Spleen (tissue), 11 donors: ENCODE data around the gene CDC42SE1. TPM values are rescaled to one million over a fixed set of nuclear protein-coding genes. Genes with fewer than 3 reads are reported as not detected.

Experiments
- DNase-seq: peaks from one replicate; pipeline ENCODE4 v3.0.0-alpha.2; 2020
- H3K27ac ChIP-seq, 8 donors: fragments of 200-600 bp; sonication (generic) in 7 of 8; 1 replicate in 4 of 8; 2 replicates in 4 of 8; pipeline versions ENCODE4 v1.5.0 to v1.8.0; 2016 to 2021; ENCODE audit warnings: inconsistent platforms in 4 of 8, mild to moderate bottlenecking in 4 of 8, moderate library complexity in 1 of 8
- H3K27me3 ChIP-seq, 7 donors: fragments of 200-600 bp; sonication (generic) in 6 of 7; replicated peaks in 1 of 7; 1 replicate in 4 of 7; 2 replicates in 3 of 7; pipeline versions ENCODE4 v1.5.0 to v1.8.0; 2016 to 2021; ENCODE audit warnings: inconsistent platforms in 3 of 7, mild to moderate bottlenecking in 1 of 7
- H3K36me3 ChIP-seq, 6 donors: fragments of 200-600 bp; sonication (generic) in 5 of 6; 1 replicate in 4 of 6; 2 replicates in 2 of 6; pipeline versions ENCODE4 v1.5.0 to v1.8.0; 2016 to 2021; ENCODE audit warnings: inconsistent platforms in 2 of 6
- H3K4me1 ChIP-seq, 6 donors: fragments of 200-600 bp; sonication (generic) in 5 of 6; 1 replicate in 3 of 6; 2 replicates in 3 of 6; pipeline versions ENCODE4 v1.5.0 to v1.8.0; 2016 to 2021; ENCODE audit warnings: inconsistent platforms in 3 of 6
- H3K4me3 ChIP-seq, 8 donors: fragments of 200-600 bp; sonication (generic) in 7 of 8; 1 replicate in 4 of 8; 2 replicates in 4 of 8; pipeline versions ENCODE4 v1.5.0 to v1.8.0; 2016 to 2021; ENCODE audit warnings: inconsistent platforms in 4 of 8, mild to moderate bottlenecking in 4 of 8, moderate library complexity in 2 of 8
- H3K9me3 ChIP-seq, 8 donors: fragments of 200-600 bp; sonication (generic) in 7 of 8; 1 replicate in 4 of 8; 2 replicates in 4 of 8; pipeline versions ENCODE4 v1.5.0 to v1.8.0; 2016 to 2021; ENCODE audit warnings: inconsistent platforms in 4 of 8
- POLR2A ChIP-seq, 3 donors: fragments of 450-650 bp; IDR thresholded peaks; one replicate each; pipeline ENCODE4 v1.5.1; 2017; ENCODE audit warnings: antibody characterized with exemption in 3 of 3, mild to moderate bottlenecking in 1 of 3
- POLR2AphosphoS5 ChIP-seq, 3 donors: sonication (generic); formaldehyde crosslinking; IDR thresholded peaks; one replicate each; pipeline ENCODE4 v1.5.1; 2017; ENCODE audit warnings: antibody characterized with exemption in 3 of 3
- WGBS, 5 donors: extraction: QIAGEN DNeasy Blood & Tissue Kit in 3 of 5; methylation state at CpG; one replicate each; pipeline versions ENCODE4 v1.1.5 to v1.1.7; 2013 to 2018; 5-methylcytosine and 5-hydroxymethylcytosine counted together
- intact Hi-C: fragments of 100-400 bp; cut with DNase I; formaldehyde crosslinking; loops from one replicate; pipeline ENCODE4 v1.15.0; 2023; ENCODE audit warnings: low total_unique reads
- polyA plus RNA-seq, 3 donors: library from polyadenylated mRNA; stranded (reverse); fragments of 200-250 nt; gene quantifications; one replicate each; pipeline ENCODE4 v1.2.1, GENCODE V29; 2013
- total RNA-seq, 7 donors: library from RNA; depleted of rRNA in 3 of 7; stranded (reverse); fragments of >200 nt in 3 of 7; fragmentation: NEBNext Ultra II Directional in 4 of 7; extraction: Animal tissue kit (Norgen Biotek cat#: 25700) in 4 of 7; gene quantifications; one replicate each; pipeline versions ENCODE4 v1.1.0 to v1.2.1, GENCODE V29; 2016 to 2021
- TF ChIP-seq, protein P1 (sequence below), 11 experiments: fragments of 200-600 bp in 7 of 11; fragments of 450-650 bp in 4 of 11; sonication (generic) in 4 of 11; IDR thresholded peaks in 8 of 11; conservative IDR thresholded peaks in 3 of 11; 1 replicate in 7 of 11; 2 replicates in 4 of 11; pipeline versions ENCODE4 v1.4.0 to v1.8.0; 2016 to 2021; ENCODE audit warnings: antibody characterized with exemption in 11 of 11, inconsistent platforms in 4 of 11, mild to moderate bottlenecking in 1 of 11
- donor health status: healthy with polysubstance abuse.
- donor health status: DM: no; HTN: no; CAD: no; lungs with moderate emphysema.
- donor health status: DM: no; HTN: no; CAD: no.
- donor health status: Bipolar disorder and iron deficiency.
- donor health status: healthy.
- donor health status: DM: no; HTN: no; CAD: no.
- donor health status: DM: yes; HTN: yes; CAD: no.

CDC42SE1 gene
- total and polyA plus RNA-seq, 10 donors, result 57.0 to 245 (median 188) TPM

DNA sequence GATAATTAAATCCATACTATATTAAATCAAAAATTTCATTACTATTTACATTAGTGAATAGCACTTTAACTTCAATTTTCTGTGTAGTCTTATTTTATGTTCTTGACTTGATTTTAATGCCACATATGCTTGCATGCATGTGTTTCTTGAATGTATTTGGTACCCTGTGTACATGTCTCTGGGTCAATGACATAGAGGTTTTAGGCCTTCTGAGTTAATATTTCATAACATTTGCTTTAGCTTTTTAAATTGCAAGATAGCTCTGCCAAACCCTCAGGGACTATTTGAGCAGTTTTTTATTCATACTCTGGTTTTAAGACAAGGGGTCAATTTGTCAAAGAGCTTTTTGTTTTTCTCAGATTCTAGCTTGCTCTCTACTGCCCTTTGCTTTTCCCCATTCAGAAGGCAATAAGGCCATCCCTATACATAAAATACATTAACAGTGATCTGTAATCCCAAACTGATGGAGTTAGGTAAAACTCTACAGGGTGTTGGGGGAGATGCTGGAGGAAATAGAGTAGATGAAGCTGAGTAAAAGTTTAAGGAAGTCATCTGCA is 5.7 kb upstream of the CDC42SE1 start:
- no peak overlapping the region for H3K4me3 ChIP-seq
- no peaks in the 10 kb centered on the region for H3K27me3 ChIP-seq
- no peak for DNase-seq
- H3K4me1 ChIP-seq, result peaks cover 0 to 22% (median 17%) of the 10 kb centered on the region in 6 donors
- no peaks in the 10 kb centered on the region for H3K9me3 ChIP-seq
- H3K27ac ChIP-seq, result no peak overlapping the region
- TF ChIP-seq POLR2A (IDR thresholded peaks at IDR 0.05), result no peak
- no peak for TF ChIP-seq POLR2AphosphoS5 (IDR thresholded peaks at IDR 0.05)
- TF ChIP-seq, protein P1, sequence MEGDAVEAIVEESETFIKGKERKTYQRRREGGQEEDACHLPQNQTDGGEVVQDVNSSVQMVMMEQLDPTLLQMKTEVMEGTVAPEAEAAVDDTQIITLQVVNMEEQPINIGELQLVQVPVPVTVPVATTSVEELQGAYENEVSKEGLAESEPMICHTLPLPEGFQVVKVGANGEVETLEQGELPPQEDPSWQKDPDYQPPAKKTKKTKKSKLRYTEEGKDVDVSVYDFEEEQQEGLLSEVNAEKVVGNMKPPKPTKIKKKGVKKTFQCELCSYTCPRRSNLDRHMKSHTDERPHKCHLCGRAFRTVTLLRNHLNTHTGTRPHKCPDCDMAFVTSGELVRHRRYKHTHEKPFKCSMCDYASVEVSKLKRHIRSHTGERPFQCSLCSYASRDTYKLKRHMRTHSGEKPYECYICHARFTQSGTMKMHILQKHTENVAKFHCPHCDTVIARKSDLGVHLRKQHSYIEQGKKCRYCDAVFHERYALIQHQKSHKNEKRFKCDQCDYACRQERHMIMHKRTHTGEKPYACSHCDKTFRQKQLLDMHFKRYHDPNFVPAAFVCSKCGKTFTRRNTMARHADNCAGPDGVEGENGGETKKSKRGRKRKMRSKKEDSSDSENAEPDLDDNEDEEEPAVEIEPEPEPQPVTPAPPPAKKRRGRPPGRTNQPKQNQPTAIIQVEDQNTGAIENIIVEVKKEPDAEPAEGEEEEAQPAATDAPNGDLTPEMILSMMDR (IDR thresholded peaks at IDR 0.05 in 8 of 11, conservative IDR thresholded peaks at IDR 0.05 in 3 of 11), result no peak
- H3K36me3 ChIP-seq, result no peaks in the 10 kb centered on the region
- intact Hi-C loops, result no loop called here

DNA sequence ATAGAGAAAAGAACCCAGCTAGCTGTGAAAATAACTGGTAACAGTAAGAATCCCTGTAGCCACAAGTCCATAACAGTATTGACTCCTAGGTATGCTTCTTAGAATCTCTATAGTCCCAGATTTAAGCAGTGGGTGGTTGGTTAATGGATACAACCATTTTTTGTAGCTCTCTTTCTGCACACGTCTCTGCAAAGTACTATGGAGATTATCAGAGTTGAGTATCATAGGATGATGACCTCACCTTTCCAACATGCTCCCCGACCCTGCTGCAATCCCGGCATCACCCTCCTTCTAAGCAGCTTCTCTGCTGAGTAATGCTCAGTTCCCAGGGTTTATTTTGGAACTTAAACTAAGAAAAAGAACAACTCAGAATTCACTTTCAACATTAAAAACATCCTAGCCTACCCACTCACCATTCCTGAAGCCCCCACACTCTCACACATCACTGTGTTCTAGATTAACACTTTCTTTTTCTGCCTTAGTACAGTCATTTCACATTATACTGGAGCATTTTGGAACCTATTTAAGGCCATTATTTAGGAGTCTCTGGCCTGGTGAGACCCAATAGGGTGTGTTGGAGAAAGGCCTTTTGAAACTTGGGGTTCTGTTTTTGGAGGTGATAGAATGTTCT is 3.4 kb upstream of the CDC42SE1 start:
- H3K36me3 ChIP-seq, result no peaks in the 10 kb centered on the region
- intact Hi-C loops, result no loop called here
- no peaks in the 10 kb centered on the region for H3K9me3 ChIP-seq
- peaks cover 0 to 23% (median 19%) of the 10 kb centered on the region in 6 donors for H3K4me1 ChIP-seq
- H3K4me3 ChIP-seq, result no peak overlapping the region
- no peak for DNase-seq
- 82 to 95% (median 94%) methylated on average over 3 of the region's 3 CpGs for WGBS, 5 donors
- H3K27me3 ChIP-seq, result no peaks in the 10 kb centered on the region
- TF ChIP-seq, protein P1 (IDR thresholded peaks at IDR 0.05 in 8 of 11, conservative IDR thresholded peaks at IDR 0.05 in 3 of 11), result no peak
- no peak for TF ChIP-seq POLR2AphosphoS5 (IDR thresholded peaks at IDR 0.05)
- TF ChIP-seq POLR2A (IDR thresholded peaks at IDR 0.05), result no peak
- no peak overlapping the region for H3K27ac ChIP-seq

DNA sequence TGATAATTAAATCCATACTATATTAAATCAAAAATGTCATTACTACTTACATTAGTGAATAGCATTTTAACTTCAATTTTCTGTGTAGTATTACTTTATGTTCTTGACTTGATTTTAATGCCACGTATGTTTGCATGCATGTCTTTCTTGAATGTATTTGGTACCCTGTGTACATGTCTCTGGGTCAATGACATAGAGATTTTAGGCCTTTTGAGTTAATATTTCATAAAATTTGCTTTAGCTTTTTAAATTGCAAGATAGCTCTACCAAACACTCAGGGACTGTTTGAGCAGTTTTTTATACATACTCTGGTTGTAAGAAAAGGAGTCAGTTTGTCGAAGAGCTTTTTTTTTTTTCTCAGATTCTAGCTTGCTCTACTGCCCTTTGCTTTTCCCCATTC is 2.3 kb upstream of the CDC42SE1 start:
- intact Hi-C loops, result no loop called here
- peaks cover 0 to 7% (median 0%) of the 10 kb centered on the region in 6 donors for H3K36me3 ChIP-seq
- DNase-seq, result no peak
- no peaks in the 10 kb centered on the region for H3K27me3 ChIP-seq
- H3K4me1 ChIP-seq, result peaks cover 7 to 34% (median 30%) of the 10 kb centered on the region in 6 donors
- WGBS, 5 donors, result 91 to 96% (median 94%) methylated on average over 2 of the region's 2 CpGs
- TF ChIP-seq, protein P1 (IDR thresholded peaks at IDR 0.05 in 8 of 11, conservative IDR thresholded peaks at IDR 0.05 in 3 of 11), result no peak
- TF ChIP-seq POLR2A (IDR thresholded peaks at IDR 0.05) (no peak), POLR2AphosphoS5 (IDR thresholded peaks at IDR 0.05) (no peak)
- H3K4me3 ChIP-seq, result no peak overlapping the region
- H3K9me3 ChIP-seq, result no peaks in the 10 kb centered on the region
- H3K27ac ChIP-seq, result no peak overlapping the region

DNA sequence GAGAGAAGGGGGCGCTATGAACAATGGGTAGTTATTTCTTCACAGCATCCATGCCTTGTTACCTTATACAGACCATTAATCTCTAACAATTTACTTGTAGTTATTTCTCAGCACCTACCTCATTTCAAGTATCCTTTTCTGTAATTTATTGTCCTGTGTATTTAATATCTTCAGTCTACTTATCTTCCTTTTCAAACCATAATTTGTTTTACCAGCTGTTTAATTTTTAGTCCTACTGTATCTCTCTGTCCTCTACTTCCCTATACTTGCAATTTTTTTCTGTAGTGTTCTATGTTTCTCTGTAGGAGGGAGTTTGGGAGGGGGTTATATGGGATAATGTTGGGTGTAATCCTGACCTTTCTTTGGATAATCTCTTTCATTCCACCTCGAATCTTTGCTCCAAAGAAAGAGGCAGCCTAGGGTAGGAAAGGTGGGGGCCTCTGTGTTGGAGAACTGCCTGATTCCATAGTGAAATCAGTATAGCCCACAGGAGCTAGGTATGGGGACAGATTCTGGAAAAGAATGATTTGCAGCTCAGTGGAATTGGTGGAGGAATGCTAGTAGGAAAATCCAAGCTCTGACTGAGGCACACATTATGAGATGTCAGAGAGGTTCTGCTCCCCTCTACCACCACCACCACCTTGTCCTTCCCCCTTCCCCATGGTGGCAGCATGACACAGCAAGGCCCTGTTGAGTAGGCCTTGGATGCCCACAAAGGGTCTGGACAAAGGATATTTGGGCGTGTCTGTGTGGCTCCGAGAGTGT is 1.4 kb upstream of the CDC42SE1 start:
- Histone ChIP-seq H3K4me1 (peaks cover 15 to 43% (median 39%) of the 10 kb centered on the region in 6 donors), H3K9me3 (no peaks in the 10 kb centered on the region), H3K27me3 (no peaks in the 10 kb centered on the region), H3K36me3 (peaks cover 0 to 15% (median 3%) of the 10 kb centered on the region in 6 donors), H3K4me3 (peak overlapping the region in 6 of 8 donors; percentile 73 to 93 (median 86)), H3K27ac (peak overlapping the region in 5 of 8 donors; percentile 94 to 99 (median 98))
- 60 to 73% (median 67%) methylated on average over 4 of the region's 4 CpGs for WGBS, 5 donors
- intact Hi-C loops, result no loop called here
- TF ChIP-seq, protein P1 (IDR thresholded peaks at IDR 0.05 in 8 of 11, conservative IDR thresholded peaks at IDR 0.05 in 3 of 11), result no peak
- TF ChIP-seq POLR2AphosphoS5 (IDR thresholded peaks at IDR 0.05) (no peak), POLR2A (IDR thresholded peaks at IDR 0.05) (no peak)
- DNase-seq, result no peak
